ENCODE data around the gene DPY30. TPM values are rescaled to one million over a fixed set of nuclear protein-coding genes. Genes with fewer than 3 reads are reported as not detected.

The DPY30 gene
- total and polyA plus RNA-seq, 2 donors (not counting 1 experiment from before 2014, with no cell fraction given): 43.4 to 56.8 TPM

GRCh38 chr2:32061973-32062861 lies 22.6 kb upstream of the DPY30 start:
- H3K4me2 ChIP-seq (replicated peaks; ENCODE audit: low read depth, low read length, poor library complexity, severe bottlenecking): peak overlapping the region; percentile 87
- peak overlapping the region; percentile 99 for H3K4me3 Mint-ChIP-seq
- H3K9ac ChIP-seq (ENCODE audit: low read length): peak overlapping the region; percentile 83
- H3K27ac Mint-ChIP-seq: peak overlapping the region; percentile 97
- ChIA-PET POLR2A (interaction anchor here (0.6 to 2.7 kb wide), 6 partner anchors 21 to 104 kb away, joined by 3 to 27 read pairs (median 8); partner anchors contain the start of genes DPY30 and SLC30A6), CTCF (interaction anchor here (2.5 kb wide), 1 partner anchor 22 kb away, joined by 16 read pairs; the partner anchor contains the start of gene DPY30)
- H3K36me3 ChIP-seq (replicated peaks in 1 of 2; ENCODE audit: control extremely low read depth in 1 of 2, control insufficient read depth in 1 of 2, extremely low read depth in 1 of 2, insufficient read depth in 2 of 2, low read length in 1 of 2): no peaks in the 10 kb centered on the region
- peak overlapping the region; percentile 74 to 96 (median 88) for H3K4me3 ChIP-seq (ENCODE audit: control extremely low read depth in 1 of 5, extremely low read depth in 1 of 5, insufficient read depth in 1 of 5, low read depth in 2 of 5, low read length in 4 of 5)
- TF ChIP-seq EZH2 (IDR thresholded peaks at IDR 0.05; ENCODE audit: borderline replicate concordance, insufficient read depth, low read depth, low read length, poor library complexity, severe bottlenecking) (no peak), CTCF (IDR thresholded peaks at IDR 0.05) (no peak)
- DNase-seq (peak; percentile 53), ATAC-seq (ENCODE audit: low read depth) (no peak)
- WGBS (ENCODE audit: insufficient coverage): 47% methylated on average over 12 of the region's 13 CpGs
- no peaks in the 10 kb centered on the region for H3K27me3 ChIP-seq (replicated peaks in 1 of 4; ENCODE audit: control extremely low read depth in 1 of 4, control insufficient read depth in 3 of 4, insufficient read depth in 4 of 4, low read length in 3 of 4)
- H3K79me2 ChIP-seq (ENCODE audit: control insufficient read depth, insufficient read depth, low read length): peaks cover 29% of the 10 kb centered on the region
- no peaks in the 10 kb centered on the region for H3K27me3 Mint-ChIP-seq
- intact Hi-C loops (cut with micrococcal nuclease): loop anchor here (2.0 to 5.0 kb wide), 3 partner anchors 105 to 1915 kb away; partner anchors contain the start of genes RASGRP3, SLC30A6 and YPEL5
- H3K27ac ChIP-seq (ENCODE audit: low read length in 2 of 2): no peak overlapping the region
- H2AFZ ChIP-seq (ENCODE audit: insufficient read depth, low read depth, low read length, poor library complexity, severe bottlenecking): peak overlapping the region; percentile 95
- H4K20me1 ChIP-seq (ENCODE audit: control insufficient read depth, insufficient read depth, low read length, poor library complexity, severe bottlenecking): peaks cover 6% of the 10 kb centered on the region
- H3K9me3 ChIP-seq (ENCODE audit: control extremely low read depth in 1 of 3, control insufficient read depth in 2 of 3, insufficient read depth in 1 of 3, low read length in 2 of 3): no peaks in the 10 kb centered on the region
- no peaks in the 10 kb centered on the region for H3K9me3 Mint-ChIP-seq (ENCODE audit: insufficient read depth)
- H3K4me1 ChIP-seq (ENCODE audit: control insufficient read depth in 2 of 2, insufficient read depth in 2 of 2, low read length in 2 of 2): peaks cover 12 to 21% of the 10 kb centered on the region in 2 donors
- H3K4me1 Mint-ChIP-seq: peaks cover 28% of the 10 kb centered on the region
